ENCODE measurements around the gene PIK3R5.

Gene PIK3R5

DNA sequence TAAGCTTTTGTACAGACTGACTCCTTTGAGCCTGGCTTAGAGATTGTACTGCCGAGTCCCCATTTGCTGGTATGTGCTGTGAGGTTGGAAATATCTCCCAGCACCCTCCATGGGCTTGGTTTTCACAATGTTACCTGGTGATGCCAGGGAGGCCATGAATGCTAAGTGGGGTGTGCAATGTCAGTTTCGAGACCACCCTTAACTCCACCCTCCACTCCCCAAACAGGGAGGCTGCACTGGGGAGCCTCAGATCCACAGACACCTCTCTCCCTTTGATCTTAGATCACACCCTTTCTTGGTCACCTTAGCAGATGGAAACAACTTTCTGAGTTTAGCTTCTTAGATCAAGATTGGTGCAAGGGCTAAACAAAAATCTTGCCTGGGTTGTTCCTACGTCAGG is 69.4 kb downstream of the PIK3R5 start:
- Mint-ChIP-seq H3K4me3 (no peak overlapping the region), H3K4me1 (peaks cover 32% of the 10 kb centered on the region), H3K27me3 (ENCODE audit: low read depth, poor library complexity) (peaks cover 22% of the 10 kb centered on the region), H3K27ac (no peak overlapping the region), H3K36me3 (ENCODE audit: low read depth) (no peaks in the 10 kb centered on the region), H3K9me3 (no peaks in the 10 kb centered on the region)
- TF ChIP-seq, protein P1, sequence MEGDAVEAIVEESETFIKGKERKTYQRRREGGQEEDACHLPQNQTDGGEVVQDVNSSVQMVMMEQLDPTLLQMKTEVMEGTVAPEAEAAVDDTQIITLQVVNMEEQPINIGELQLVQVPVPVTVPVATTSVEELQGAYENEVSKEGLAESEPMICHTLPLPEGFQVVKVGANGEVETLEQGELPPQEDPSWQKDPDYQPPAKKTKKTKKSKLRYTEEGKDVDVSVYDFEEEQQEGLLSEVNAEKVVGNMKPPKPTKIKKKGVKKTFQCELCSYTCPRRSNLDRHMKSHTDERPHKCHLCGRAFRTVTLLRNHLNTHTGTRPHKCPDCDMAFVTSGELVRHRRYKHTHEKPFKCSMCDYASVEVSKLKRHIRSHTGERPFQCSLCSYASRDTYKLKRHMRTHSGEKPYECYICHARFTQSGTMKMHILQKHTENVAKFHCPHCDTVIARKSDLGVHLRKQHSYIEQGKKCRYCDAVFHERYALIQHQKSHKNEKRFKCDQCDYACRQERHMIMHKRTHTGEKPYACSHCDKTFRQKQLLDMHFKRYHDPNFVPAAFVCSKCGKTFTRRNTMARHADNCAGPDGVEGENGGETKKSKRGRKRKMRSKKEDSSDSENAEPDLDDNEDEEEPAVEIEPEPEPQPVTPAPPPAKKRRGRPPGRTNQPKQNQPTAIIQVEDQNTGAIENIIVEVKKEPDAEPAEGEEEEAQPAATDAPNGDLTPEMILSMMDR (IDR thresholded peaks at IDR 0.05): no peak
- DNase-seq: no peak

DNA sequence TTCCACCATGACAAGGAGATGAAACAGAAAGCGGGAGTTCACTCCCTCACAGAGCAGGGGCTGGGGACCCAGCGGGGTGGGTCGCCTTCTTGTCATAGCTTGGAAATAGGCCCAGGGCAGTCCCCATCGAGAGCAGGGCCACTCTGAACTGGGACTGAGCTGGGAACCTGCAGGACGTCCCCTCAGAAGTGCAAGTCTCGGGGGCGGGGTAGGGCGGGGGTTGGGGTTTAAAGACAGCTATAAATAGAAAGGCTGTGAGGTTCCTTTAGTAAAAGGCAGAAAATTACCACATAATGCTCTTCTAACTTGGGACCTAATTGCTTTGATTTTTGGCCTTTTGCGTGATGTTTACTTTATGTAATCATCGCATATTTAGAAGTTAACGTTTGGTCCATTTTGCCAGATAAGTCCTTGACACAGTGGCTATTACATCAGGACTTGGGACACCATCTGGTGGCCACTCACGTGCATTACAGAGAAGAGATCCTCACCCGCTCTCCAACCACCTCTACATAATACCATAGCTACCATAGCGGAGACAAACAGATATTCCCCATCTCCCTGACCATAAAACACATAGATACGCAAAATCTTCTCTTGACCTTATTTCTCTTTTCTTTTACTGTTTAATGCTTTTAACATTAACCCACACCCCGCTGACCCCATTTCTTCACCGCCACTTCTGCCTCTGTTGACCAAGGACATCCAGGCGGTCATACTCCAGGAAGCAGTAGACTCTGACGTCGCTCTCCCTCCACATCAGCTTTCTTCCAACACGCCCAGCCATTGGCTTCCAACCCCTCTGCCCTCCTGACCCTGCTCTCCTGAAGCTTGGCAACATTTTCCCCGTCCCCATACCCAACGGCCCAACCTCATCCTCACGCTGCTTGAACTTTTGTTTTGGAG is 70.6 kb downstream of the PIK3R5 start:
- DNase-seq: peak; percentile 63

DNA sequence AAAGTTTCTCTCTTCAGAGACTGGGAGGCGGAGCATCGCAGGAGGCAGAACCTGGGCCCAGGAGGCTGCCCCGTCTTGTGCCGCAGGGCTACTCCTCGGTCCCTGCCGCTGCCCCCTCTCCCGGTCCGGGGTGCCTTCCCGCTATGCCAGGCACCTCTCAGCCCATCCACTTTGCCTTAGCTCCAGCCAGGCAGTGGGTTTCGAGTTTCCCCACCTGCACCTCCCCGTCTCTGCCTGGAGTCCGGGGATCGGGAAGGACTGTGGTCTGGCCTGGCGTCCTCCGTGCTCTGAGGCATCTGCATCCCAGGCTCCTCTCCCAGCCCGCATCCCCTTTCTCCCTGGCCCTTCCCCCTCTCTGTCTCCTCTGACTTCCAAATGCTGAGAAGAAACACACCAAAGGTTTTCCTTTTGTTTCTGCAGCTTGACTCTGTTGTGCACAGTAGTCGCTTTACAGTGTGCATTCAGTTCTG is 71.3 kb downstream of the PIK3R5 start:
- Mint-ChIP-seq H3K4me3 (peak overlapping the region; percentile 42), H3K27me3 (ENCODE audit: low read depth, poor library complexity) (peaks cover 25% of the 10 kb centered on the region), H3K9me3 (no peaks in the 10 kb centered on the region), H3K27ac (no peak overlapping the region), H3K36me3 (ENCODE audit: low read depth) (no peaks in the 10 kb centered on the region), H3K4me1 (peaks cover 26% of the 10 kb centered on the region)
- DNase-seq: no peak
- TF ChIP-seq, protein P1 (IDR thresholded peaks at IDR 0.05): no peak

More for the DNA sequence above, 70.6 kb downstream of the PIK3R5 start:
- TF ChIP-seq, protein P1 (IDR thresholded peaks at IDR 0.05): peak; percentile 80
- Mint-ChIP-seq H3K9me3 (no peaks in the 10 kb centered on the region), H3K27ac (no peak overlapping the region), H3K4me3 (peak overlapping the region; percentile 72), H3K27me3 (ENCODE audit: low read depth, poor library complexity) (peaks cover 22% of the 10 kb centered on the region), H3K4me1 (peaks cover 27% of the 10 kb centered on the region), H3K36me3 (ENCODE audit: low read depth) (no peaks in the 10 kb centered on the region)

DNA sequence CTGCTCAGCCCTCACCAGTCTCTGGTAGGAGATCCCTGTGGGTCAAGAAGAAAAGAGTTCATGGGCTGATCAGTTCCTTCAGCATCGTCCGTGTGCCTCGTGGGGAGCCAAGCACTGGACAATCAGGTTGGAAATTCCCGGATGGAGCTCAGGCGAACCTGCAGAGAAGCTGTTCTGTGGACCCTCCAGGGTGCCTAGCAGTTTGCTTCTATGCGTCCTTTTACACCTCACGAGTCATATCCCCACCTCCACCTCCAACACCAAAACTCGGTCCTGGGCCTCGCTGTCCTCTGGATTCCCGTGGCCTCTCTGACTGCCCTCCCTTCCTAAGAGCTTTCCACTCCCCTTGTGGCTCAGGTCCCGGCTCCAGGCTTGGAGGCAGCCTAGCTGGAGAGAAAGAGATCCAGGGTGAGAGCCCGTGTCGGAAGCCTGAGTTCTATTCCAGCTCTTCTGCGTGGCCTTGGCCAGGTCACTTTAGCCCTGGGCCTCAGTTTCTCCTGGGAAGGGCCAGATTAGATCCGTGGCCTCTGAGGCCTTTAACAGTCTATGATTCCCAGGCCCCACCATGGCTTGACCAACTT is 71.8 kb downstream of the PIK3R5 start:
- TF ChIP-seq, protein P1 (IDR thresholded peaks at IDR 0.05): no peak
- Mint-ChIP-seq H3K4me3 (no peak overlapping the region), H3K36me3 (ENCODE audit: low read depth) (no peaks in the 10 kb centered on the region), H3K4me1 (peaks cover 22% of the 10 kb centered on the region), H3K9me3 (no peaks in the 10 kb centered on the region), H3K27ac (no peak overlapping the region), H3K27me3 (ENCODE audit: low read depth, poor library complexity) (peaks cover 25% of the 10 kb centered on the region)
- DNase-seq: no peak

DNA sequence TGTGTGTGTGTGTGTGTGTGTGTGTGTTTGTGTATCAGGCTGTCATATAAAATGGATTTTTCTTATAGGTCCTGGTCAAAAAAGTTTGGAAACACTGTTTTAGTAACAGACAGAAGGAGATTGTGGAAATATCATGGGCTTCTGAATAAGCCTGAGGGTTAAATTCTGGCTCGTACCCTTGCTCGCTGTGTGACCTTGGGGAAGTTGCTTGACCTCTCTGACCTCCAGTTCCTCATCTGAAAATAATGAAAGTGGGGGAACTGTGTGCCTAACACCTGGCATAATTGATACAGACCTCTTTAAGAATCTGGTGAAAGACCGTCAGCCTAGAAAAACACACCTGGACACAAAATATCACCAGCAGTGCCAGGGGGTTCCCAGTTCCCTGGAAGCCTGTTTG is 72.4 kb downstream of the PIK3R5 start:
- Mint-ChIP-seq H3K27ac (peak overlapping the region; percentile 50), H3K36me3 (ENCODE audit: low read depth) (no peaks in the 10 kb centered on the region), H3K9me3 (no peaks in the 10 kb centered on the region), H3K4me3 (no peak overlapping the region), H3K4me1 (peaks cover 22% of the 10 kb centered on the region), H3K27me3 (ENCODE audit: low read depth, poor library complexity) (peaks cover 21% of the 10 kb centered on the region)
- TF ChIP-seq, protein P1 (IDR thresholded peaks at IDR 0.05): no peak
- DNase-seq: no peak

Measured in nephron progenitor cell (in vitro differentiated cells).